Measurements from ENCODE around the gene PADI4. TPM values are rescaled to one million over a fixed set of nuclear protein-coding genes. Genes with fewer than 3 reads are reported as not detected.

The PADI4 gene
- total RNA-seq, 1 experiment from 2014 or later: 0.26 TPM

DNA sequence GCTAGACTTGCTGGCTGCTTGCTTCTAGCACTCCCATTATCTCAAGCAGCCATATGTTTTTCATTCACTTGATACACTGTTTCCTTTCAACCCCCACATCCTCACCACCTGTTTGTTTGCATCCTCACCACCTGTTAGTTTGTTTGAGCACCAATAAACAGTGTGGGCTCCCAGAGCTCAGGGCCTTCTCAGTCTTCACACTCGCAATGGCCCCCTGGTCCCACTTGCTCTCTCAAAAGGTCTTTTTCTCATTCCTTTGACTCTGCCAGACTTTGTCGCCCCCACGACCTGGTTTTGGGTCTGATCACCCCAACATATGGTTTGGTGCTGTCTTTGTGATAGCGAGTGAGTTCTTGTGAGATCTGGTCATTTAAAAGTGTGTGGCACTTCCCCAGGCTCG lies 6.2 kb upstream of the PADI4 start (continued):
- TF ChIP-seq, protein P1, sequence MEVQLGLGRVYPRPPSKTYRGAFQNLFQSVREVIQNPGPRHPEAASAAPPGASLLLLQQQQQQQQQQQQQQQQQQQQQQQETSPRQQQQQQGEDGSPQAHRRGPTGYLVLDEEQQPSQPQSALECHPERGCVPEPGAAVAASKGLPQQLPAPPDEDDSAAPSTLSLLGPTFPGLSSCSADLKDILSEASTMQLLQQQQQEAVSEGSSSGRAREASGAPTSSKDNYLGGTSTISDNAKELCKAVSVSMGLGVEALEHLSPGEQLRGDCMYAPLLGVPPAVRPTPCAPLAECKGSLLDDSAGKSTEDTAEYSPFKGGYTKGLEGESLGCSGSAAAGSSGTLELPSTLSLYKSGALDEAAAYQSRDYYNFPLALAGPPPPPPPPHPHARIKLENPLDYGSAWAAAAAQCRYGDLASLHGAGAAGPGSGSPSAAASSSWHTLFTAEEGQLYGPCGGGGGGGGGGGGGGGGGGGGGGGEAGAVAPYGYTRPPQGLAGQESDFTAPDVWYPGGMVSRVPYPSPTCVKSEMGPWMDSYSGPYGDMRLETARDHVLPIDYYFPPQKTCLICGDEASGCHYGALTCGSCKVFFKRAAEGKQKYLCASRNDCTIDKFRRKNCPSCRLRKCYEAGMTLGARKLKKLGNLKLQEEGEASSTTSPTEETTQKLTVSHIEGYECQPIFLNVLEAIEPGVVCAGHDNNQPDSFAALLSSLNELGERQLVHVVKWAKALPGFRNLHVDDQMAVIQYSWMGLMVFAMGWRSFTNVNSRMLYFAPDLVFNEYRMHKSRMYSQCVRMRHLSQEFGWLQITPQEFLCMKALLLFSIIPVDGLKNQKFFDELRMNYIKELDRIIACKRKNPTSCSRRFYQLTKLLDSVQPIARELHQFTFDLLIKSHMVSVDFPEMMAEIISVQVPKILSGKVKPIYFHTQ (CRISPR knock-in tag; IDR thresholded peaks at IDR 0.05): no peak

DNA sequence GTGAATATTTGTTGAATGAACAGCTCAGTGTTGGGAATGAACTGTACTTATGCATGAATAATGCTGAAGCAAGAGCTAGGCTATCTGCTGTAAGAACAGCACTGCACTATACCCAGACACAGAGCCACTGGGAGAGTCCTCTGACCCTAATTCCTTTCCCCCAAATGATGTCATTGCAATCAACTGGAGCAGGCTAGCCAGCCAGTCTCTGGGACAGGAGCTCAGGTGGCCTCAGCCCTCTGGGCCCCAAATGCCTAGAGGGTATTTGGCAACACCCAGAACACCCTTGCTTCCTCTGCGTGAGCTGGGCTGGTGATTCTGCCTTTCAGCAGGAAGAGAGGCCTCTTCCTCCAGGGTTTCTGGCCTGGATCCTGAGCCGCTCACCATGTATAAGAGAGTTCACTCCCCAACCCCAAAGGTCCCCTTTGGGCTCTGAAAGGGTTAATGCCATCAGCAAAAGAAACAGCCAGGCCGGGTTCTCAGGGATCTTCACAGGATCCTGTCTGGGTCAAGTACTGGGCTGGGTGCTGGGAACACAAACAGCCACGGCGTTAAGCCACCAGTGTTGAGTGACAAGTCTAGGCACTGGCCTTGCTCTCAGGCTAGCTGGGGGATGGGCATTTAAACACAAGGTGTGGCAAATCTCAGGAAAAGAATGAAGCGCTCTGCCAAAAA lies 3.7 kb upstream of the PADI4 start:
- ATAC-seq (no peak), DNase-seq (ENCODE audit: low spot score) (no peak)
- ChIA-PET POLR2A (no interaction called here), CTCF (interaction anchor here (0.6 to 1.0 kb wide), 2 partner anchors 8 to 31 kb away, joined by 3 read pairs; no protein-coding TSS in a partner anchor)
- H3K36me3 Mint-ChIP-seq: peaks cover 14% of the 10 kb centered on the region
- H3K4me1 Mint-ChIP-seq: peaks cover 17% of the 10 kb centered on the region
- H3K4me3 Mint-ChIP-seq: no peak overlapping the region
- peaks cover 18% of the 10 kb centered on the region for H3K9me3 Mint-ChIP-seq
- TF ChIP-seq NFE2L1 (CRISPR knock-in tag; IDR thresholded peaks at IDR 0.05): no peak
- H3K27ac Mint-ChIP-seq: no peak overlapping the region
- H3K27me3 Mint-ChIP-seq (ENCODE audit: low read depth): peaks cover 6% of the 10 kb centered on the region

DNA sequence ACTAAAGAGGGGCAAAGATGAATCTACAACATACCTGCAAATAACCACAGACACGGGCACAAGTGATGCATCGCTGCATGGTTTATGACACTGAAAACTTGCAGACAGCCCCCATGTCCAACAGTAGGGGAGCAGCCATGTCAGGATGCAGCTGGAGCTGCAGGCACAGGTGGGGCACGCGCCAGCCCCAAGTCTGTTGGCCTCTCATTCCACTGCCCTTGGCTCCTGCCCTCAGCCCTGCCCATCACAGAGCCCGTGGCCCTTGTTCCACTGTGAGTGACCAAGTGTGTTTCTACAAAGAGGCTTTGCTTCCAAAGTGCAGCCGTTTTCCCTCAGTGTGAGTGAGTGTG lies 3.2 kb upstream of the PADI4 start:
- no peak overlapping the region for H3K27ac Mint-ChIP-seq
- H3K9me3 Mint-ChIP-seq: peaks cover 16% of the 10 kb centered on the region
- H3K36me3 Mint-ChIP-seq: peaks cover 14% of the 10 kb centered on the region
- no peak overlapping the region for H3K4me3 Mint-ChIP-seq
- peaks cover 6% of the 10 kb centered on the region for H3K27me3 Mint-ChIP-seq (ENCODE audit: low read depth)
- DNase-seq (ENCODE audit: low spot score) (no peak), ATAC-seq (no peak)
- H3K4me1 Mint-ChIP-seq: peaks cover 22% of the 10 kb centered on the region
- POLR2A ChIA-PET: interaction anchor here (0.6 kb wide), 1 partner anchor 19 kb away, joined by 3 read pairs; no protein-coding TSS in a partner anchor
- CTCF ChIA-PET: interaction anchor here (1.0 kb wide), 1 partner anchor 32 kb away, joined by 3 read pairs; no protein-coding TSS in a partner anchor
- TF ChIP-seq, protein P2, sequence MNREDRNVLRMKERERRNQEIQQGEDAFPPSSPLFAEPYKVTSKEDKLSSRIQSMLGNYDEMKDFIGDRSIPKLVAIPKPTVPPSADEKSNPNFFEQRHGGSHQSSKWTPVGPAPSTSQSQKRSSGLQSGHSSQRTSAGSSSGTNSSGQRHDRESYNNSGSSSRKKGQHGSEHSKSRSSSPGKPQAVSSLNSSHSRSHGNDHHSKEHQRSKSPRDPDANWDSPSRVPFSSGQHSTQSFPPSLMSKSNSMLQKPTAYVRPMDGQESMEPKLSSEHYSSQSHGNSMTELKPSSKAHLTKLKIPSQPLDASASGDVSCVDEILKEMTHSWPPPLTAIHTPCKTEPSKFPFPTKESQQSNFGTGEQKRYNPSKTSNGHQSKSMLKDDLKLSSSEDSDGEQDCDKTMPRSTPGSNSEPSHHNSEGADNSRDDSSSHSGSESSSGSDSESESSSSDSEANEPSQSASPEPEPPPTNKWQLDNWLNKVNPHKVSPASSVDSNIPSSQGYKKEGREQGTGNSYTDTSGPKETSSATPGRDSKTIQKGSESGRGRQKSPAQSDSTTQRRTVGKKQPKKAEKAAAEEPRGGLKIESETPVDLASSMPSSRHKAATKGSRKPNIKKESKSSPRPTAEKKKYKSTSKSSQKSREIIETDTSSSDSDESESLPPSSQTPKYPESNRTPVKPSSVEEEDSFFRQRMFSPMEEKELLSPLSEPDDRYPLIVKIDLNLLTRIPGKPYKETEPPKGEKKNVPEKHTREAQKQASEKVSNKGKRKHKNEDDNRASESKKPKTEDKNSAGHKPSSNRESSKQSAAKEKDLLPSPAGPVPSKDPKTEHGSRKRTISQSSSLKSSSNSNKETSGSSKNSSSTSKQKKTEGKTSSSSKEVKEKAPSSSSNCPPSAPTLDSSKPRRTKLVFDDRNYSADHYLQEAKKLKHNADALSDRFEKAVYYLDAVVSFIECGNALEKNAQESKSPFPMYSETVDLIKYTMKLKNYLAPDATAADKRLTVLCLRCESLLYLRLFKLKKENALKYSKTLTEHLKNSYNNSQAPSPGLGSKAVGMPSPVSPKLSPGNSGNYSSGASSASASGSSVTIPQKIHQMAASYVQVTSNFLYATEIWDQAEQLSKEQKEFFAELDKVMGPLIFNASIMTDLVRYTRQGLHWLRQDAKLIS (CRISPR knock-in tag; IDR thresholded peaks at IDR 0.05; ENCODE audit: borderline replicate concordance): no peak
- no peak for TF ChIP-seq ZNF423 (CRISPR knock-in tag; IDR thresholded peaks at IDR 0.05)
- TF ChIP-seq, protein P3, sequence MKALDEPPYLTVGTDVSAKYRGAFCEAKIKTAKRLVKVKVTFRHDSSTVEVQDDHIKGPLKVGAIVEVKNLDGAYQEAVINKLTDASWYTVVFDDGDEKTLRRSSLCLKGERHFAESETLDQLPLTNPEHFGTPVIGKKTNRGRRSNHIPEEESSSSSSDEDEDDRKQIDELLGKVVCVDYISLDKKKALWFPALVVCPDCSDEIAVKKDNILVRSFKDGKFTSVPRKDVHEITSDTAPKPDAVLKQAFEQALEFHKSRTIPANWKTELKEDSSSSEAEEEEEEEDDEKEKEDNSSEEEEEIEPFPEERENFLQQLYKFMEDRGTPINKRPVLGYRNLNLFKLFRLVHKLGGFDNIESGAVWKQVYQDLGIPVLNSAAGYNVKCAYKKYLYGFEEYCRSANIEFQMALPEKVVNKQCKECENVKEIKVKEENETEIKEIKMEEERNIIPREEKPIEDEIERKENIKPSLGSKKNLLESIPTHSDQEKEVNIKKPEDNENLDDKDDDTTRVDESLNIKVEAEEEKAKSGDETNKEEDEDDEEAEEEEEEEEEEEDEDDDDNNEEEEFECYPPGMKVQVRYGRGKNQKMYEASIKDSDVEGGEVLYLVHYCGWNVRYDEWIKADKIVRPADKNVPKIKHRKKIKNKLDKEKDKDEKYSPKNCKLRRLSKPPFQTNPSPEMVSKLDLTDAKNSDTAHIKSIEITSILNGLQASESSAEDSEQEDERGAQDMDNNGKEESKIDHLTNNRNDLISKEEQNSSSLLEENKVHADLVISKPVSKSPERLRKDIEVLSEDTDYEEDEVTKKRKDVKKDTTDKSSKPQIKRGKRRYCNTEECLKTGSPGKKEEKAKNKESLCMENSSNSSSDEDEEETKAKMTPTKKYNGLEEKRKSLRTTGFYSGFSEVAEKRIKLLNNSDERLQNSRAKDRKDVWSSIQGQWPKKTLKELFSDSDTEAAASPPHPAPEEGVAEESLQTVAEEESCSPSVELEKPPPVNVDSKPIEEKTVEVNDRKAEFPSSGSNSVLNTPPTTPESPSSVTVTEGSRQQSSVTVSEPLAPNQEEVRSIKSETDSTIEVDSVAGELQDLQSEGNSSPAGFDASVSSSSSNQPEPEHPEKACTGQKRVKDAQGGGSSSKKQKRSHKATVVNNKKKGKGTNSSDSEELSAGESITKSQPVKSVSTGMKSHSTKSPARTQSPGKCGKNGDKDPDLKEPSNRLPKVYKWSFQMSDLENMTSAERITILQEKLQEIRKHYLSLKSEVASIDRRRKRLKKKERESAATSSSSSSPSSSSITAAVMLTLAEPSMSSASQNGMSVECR (CRISPR knock-in tag; IDR thresholded peaks at IDR 0.05; ENCODE audit: borderline replicate concordance): no peak
- TF ChIP-seq GTF2I (CRISPR knock-in tag; conservative IDR thresholded peaks at IDR 0.05): no peak
- TF ChIP-seq NFATC4 (CRISPR knock-in tag; IDR thresholded peaks at IDR 0.05): no peak
- TF ChIP-seq, protein P4, sequence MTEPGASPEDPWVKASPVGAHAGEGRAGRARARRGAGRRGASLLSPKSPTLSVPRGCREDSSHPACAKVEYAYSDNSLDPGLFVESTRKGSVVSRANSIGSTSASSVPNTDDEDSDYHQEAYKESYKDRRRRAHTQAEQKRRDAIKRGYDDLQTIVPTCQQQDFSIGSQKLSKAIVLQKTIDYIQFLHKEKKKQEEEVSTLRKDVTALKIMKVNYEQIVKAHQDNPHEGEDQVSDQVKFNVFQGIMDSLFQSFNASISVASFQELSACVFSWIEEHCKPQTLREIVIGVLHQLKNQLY (CRISPR knock-in tag; IDR thresholded peaks at IDR 0.05): no peak
- TF ChIP-seq, protein P5, sequence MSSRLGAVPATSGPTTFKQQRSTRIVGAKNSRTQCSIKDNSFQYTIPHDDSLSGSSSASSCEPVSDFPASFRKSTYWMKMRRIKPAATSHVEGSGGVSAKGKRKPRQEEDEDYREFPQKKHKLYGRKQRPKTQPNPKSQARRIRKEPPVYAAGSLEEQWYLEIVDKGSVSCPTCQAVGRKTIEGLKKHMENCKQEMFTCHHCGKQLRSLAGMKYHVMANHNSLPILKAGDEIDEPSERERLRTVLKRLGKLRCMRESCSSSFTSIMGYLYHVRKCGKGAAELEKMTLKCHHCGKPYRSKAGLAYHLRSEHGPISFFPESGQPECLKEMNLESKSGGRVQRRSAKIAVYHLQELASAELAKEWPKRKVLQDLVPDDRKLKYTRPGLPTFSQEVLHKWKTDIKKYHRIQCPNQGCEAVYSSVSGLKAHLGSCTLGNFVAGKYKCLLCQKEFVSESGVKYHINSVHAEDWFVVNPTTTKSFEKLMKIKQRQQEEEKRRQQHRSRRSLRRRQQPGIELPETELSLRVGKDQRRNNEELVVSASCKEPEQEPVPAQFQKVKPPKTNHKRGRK (CRISPR knock-in tag; IDR thresholded peaks at IDR 0.05; ENCODE audit: borderline replicate concordance): no peak
- TF ChIP-seq, protein P6, sequence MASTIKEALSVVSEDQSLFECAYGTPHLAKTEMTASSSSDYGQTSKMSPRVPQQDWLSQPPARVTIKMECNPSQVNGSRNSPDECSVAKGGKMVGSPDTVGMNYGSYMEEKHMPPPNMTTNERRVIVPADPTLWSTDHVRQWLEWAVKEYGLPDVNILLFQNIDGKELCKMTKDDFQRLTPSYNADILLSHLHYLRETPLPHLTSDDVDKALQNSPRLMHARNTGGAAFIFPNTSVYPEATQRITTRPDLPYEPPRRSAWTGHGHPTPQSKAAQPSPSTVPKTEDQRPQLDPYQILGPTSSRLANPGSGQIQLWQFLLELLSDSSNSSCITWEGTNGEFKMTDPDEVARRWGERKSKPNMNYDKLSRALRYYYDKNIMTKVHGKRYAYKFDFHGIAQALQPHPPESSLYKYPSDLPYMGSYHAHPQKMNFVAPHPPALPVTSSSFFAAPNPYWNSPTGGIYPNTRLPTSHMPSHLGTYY (CRISPR knock-in tag; IDR thresholded peaks at IDR 0.05): no peak
- TF ChIP-seq, protein P7, sequence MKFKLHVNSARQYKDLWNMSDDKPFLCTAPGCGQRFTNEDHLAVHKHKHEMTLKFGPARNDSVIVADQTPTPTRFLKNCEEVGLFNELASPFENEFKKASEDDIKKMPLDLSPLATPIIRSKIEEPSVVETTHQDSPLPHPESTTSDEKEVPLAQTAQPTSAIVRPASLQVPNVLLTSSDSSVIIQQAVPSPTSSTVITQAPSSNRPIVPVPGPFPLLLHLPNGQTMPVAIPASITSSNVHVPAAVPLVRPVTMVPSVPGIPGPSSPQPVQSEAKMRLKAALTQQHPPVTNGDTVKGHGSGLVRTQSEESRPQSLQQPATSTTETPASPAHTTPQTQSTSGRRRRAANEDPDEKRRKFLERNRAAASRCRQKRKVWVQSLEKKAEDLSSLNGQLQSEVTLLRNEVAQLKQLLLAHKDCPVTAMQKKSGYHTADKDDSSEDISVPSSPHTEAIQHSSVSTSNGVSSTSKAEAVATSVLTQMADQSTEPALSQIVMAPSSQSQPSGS (CRISPR knock-in tag; IDR thresholded peaks at IDR 0.05; ENCODE audit: borderline replicate concordance, low read depth): no peak
- TF ChIP-seq, protein P8, sequence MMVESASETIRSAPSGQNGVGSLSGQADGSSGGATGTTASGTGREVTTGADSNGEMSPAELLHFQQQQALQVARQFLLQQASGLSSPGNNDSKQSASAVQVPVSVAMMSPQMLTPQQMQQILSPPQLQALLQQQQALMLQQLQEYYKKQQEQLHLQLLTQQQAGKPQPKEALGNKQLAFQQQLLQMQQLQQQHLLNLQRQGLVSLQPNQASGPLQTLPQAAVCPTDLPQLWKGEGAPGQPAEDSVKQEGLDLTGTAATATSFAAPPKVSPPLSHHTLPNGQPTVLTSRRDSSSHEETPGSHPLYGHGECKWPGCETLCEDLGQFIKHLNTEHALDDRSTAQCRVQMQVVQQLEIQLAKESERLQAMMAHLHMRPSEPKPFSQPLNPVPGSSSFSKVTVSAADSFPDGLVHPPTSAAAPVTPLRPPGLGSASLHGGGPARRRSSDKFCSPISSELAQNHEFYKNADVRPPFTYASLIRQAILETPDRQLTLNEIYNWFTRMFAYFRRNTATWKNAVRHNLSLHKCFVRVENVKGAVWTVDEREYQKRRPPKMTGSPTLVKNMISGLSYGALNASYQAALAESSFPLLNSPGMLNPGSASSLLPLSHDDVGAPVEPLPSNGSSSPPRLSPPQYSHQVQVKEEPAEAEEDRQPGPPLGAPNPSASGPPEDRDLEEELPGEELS (CRISPR knock-in tag; IDR thresholded peaks at IDR 0.05): no peak
- no peak for TF ChIP-seq PRRX2 (CRISPR knock-in tag; IDR thresholded peaks at IDR 0.05)
